ENCODE measurements around the gene VWA3A.
"Not testable (repeated sequence)": the region's sequence is repeated elsewhere in the genome, so short reads cannot be mapped to it uniquely, and the experiment has no call there.

The VWA3A gene

GRCh38 chr16:22139008-22139407 is 46.7 kb downstream of the VWA3A start:
- DNase-seq = no peak

GRCh38 chr16:22139732-22140131 is 47.4 kb downstream of the VWA3A start:
- no peak for DNase-seq

- no peak for DNase-seq
Observed at GRCh38 chr16:22141767-22142166, 49.4 kb downstream of the VWA3A start.

- no peak for DNase-seq
Observed at GRCh38 chr16:22144520-22144919, 52.2 kb downstream of the VWA3A start.

- DNase-seq = no peak
Observed at GRCh38 chr16:22147853-22148252, 55.5 kb downstream of the VWA3A start.

GRCh38 chr16:22151246-22151998 is 59.1 kb downstream of the VWA3A start:
- DNase-seq = no peak

GRCh38 chr16:22152316-22152715 is 60.0 kb downstream of the VWA3A start:
- DNase-seq = no peak

GRCh38 chr16:22153078-22153477 is 60.7 kb downstream of the VWA3A start:
- not testable (repeated sequence) for DNase-seq

GRCh38 chr16:22161401-22161800 is 69.1 kb downstream of the VWA3A start:
- no peak for DNase-seq

GRCh38 chr16:22161999-22162655 is 69.8 kb downstream of the VWA3A start, which contains the start of gene SDR42E2:
Gene SDR42E2, plus strand, starts transcription at chr16:22162506. Its CDS starts 3,077 bp downstream, at chr16:22165583.
- peak; percentile 3 for DNase-seq

- DNase-seq = no peak
Observed at GRCh38 chr16:22162656-22163009, 70.3 kb downstream of the VWA3A start.

- DNase-seq = no peak
Observed at GRCh38 chr16:22163806-22164205, 71.5 kb downstream of the VWA3A start.

- no peak for DNase-seq
Observed at GRCh38 chr16:22164482-22164881, 72.1 kb downstream of the VWA3A start.

GRCh38 chr16:22165508-22166285 is 73.4 kb downstream of the VWA3A start:
- no peak for DNase-seq

- DNase-seq = no peak
Observed at GRCh38 chr16:22171953-22172352, 79.6 kb downstream of the VWA3A start.

- not testable (repeated sequence) for DNase-seq
Observed at GRCh38 chr16:22172642-22173041, 80.3 kb downstream of the VWA3A start.

- no peak for DNase-seq
Observed at GRCh38 chr16:22174642-22175041, 82.3 kb downstream of the VWA3A start.

GRCh38 chr16:22177968-22178930 is 85.9 kb downstream of the VWA3A start:
- no peak for DNase-seq

- no peak for DNase-seq
Observed at GRCh38 chr16:22181426-22181825, 89.1 kb downstream of the VWA3A start.

GRCh38 chr16:22181843-22182242 is 89.5 kb downstream of the VWA3A start:
- no peak for DNase-seq

- DNase-seq = no peak
Observed at GRCh38 chr16:22183335-22183734, 91.0 kb downstream of the VWA3A start.

GRCh38 chr16:22183901-22184614 is 91.7 kb downstream of the VWA3A start:
- DNase-seq = no peak
